ENCODE results near the gene CLCN3. TPM values are rescaled to one million over a fixed set of nuclear protein-coding genes. Genes with fewer than 3 reads are reported as not detected.

Gene CLCN3
- total and polyA plus RNA-seq, 7 donors = 7.9 to 32.3 (median 24.3) TPM

DNA sequence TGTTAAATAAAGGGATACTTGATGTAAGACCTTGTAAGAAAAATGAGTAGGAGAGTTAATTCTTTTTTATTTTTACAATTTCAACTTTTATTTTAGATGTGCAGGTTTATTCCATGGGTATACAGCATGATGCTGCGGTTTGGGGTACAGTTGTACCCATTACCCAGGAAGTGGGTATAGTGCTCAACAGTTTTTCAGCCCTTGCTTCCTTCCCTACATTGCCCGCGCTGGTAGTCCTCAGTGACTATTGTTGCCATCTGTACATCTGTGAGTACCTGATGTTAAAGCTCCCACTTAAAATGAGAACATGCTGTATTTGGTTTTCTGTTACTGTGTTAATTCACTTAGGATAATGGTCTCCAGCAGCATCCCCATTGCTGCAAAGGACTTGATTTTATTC, 9.7 kb downstream of the CLCN3 start:
- Histone ChIP-seq H3K27me3 (ENCODE audit: insufficient read depth in 3 of 3, low read length in 2 of 3) (no peaks in the 10 kb centered on the region), H3K27ac (no peak overlapping the region), H3K4me1 (peaks cover 27% of the 10 kb centered on the region), H3K4me3 (no peak overlapping the region), H3K9me3 (no peaks in the 10 kb centered on the region), H3K36me3 (ENCODE audit: insufficient read depth in 1 of 2, low read depth in 1 of 2) (no peaks in the 10 kb centered on the region)
- intact Hi-C loops (cut with DNase I) = no loop called here
- TF ChIP-seq, protein P1, sequence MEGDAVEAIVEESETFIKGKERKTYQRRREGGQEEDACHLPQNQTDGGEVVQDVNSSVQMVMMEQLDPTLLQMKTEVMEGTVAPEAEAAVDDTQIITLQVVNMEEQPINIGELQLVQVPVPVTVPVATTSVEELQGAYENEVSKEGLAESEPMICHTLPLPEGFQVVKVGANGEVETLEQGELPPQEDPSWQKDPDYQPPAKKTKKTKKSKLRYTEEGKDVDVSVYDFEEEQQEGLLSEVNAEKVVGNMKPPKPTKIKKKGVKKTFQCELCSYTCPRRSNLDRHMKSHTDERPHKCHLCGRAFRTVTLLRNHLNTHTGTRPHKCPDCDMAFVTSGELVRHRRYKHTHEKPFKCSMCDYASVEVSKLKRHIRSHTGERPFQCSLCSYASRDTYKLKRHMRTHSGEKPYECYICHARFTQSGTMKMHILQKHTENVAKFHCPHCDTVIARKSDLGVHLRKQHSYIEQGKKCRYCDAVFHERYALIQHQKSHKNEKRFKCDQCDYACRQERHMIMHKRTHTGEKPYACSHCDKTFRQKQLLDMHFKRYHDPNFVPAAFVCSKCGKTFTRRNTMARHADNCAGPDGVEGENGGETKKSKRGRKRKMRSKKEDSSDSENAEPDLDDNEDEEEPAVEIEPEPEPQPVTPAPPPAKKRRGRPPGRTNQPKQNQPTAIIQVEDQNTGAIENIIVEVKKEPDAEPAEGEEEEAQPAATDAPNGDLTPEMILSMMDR (IDR thresholded peaks at IDR 0.05) = no peak
- ATAC-seq = no peak
- WGBS, 3 donors = 98 to 100% (median 100%) methylated on average over 3 of the region's 3 CpGs
- no peak for DNase-seq

GRCh38 chr4:169632896-169633295, 12.5 kb downstream of the CLCN3 start:
- Histone ChIP-seq H3K4me3 (no peak overlapping the region), H3K36me3 (ENCODE audit: insufficient read depth in 1 of 2, low read depth in 1 of 2) (peaks cover 0 to 21% of the 10 kb centered on the region in 2 donors), H3K27me3 (ENCODE audit: insufficient read depth in 3 of 3, low read length in 2 of 3) (no peaks in the 10 kb centered on the region), H3K9me3 (no peaks in the 10 kb centered on the region), H3K27ac (no peak overlapping the region), H3K4me1 (peaks cover 12% of the 10 kb centered on the region)
- 94 to 96% (median 94%) methylated on average over 11 of the region's 11 CpGs for WGBS, 3 donors
- intact Hi-C loops (cut with DNase I) = no loop called here
- TF ChIP-seq, protein P1 (IDR thresholded peaks at IDR 0.05) = no peak
- ATAC-seq = no peak
- no peak for DNase-seq

DNA sequence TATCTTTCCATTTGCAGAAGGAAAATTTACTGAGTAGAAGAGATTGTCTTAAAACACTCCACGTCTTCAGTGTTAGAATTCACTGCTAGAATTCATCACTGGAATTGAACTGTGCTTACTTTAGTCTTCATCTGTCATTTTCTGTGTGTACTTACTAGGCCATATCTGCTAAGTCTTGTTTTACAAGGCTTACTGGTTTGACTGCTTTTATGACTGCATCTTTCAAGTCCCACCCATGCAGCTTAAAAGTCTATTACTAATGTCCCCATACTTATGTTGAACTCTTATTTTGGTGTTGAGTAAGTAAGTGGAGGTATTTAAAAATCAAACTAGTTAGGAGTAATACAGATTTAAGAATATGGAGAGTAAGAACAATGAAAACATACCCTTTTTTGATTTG, 14.6 kb downstream of the CLCN3 start:
- peaks cover 2 to 35% of the 10 kb centered on the region in 2 donors for H3K36me3 ChIP-seq (ENCODE audit: insufficient read depth in 1 of 2, low read depth in 1 of 2)
- no peak for ATAC-seq
- H3K9me3 ChIP-seq = no peaks in the 10 kb centered on the region
- no peaks in the 10 kb centered on the region for H3K4me1 ChIP-seq
- no peak overlapping the region for H3K4me3 ChIP-seq
- no peaks in the 10 kb centered on the region for H3K27me3 ChIP-seq (ENCODE audit: insufficient read depth in 3 of 3, low read length in 2 of 3)
- intact Hi-C loops (cut with DNase I) = no loop called here
- no peak for DNase-seq
- TF ChIP-seq, protein P1 (IDR thresholded peaks at IDR 0.05) = no peak
- WGBS, 3 donors = 90 to 95% (median 91%) methylated on average over 1 of the region's 1 CpG
- no peak overlapping the region for H3K27ac ChIP-seq

DNA sequence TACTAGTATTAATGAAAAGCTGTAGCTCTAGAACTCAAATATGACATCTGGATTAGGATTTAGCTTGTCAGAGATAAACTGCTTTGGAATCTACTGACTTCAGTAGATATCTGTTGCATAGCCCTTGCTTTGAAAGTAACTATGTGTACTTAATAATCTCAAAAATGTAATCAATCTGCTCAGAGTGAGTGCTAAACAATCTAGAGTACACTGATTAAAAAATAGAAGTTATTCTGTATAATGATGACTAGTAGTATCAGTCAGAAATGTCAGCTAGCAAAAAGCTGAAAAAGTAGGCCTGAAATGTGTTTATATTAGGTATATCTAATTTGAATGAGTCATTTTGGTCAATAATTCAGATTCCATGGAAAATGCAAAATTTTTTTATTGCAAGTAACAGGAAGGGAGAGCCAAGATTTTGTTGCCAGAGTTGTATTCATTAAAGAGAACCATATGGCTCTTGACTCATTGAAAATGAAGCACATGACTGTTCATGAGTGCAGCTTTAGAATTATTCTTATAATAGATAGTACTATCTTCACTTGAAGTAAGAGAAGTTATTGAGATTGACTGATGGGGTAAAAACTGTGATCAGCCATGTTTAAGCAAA, 20.0 kb downstream of the CLCN3 start:
- Histone ChIP-seq H3K4me1 (no peaks in the 10 kb centered on the region), H3K27ac (no peak overlapping the region), H3K9me3 (no peaks in the 10 kb centered on the region), H3K4me3 (no peak overlapping the region), H3K36me3 (ENCODE audit: insufficient read depth in 1 of 2, low read depth in 1 of 2) (peaks cover 2 to 69% of the 10 kb centered on the region in 2 donors), H3K27me3 (ENCODE audit: insufficient read depth in 3 of 3, low read length in 2 of 3) (no peaks in the 10 kb centered on the region)
- DNase-seq (no peak), ATAC-seq (no peak)
- intact Hi-C loops (cut with DNase I) = no loop called here
- TF ChIP-seq, protein P1 (IDR thresholded peaks at IDR 0.05) = no peak

DNA sequence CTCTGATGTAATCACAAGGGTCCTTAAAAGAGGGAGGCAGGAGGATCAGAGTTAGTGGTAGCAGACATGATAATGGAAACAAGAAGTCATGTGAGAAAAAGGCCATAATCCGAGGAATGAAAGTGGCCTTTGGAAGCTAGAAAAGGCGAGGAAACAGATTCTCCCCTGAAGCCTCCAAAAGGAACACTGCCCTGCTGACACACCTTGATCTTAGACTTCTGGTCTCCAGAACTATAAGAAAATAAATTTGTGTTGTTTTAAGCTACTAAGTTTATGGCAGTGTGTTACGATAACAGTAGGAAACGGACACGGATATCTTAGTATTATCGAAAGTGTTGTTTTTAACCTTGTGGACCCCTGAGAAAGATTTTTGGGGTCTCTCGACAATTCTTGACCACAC, 24.4 kb downstream of the CLCN3 start:
- Histone ChIP-seq H3K27me3 (ENCODE audit: insufficient read depth in 3 of 3, low read length in 2 of 3) (no peaks in the 10 kb centered on the region), H3K27ac (no peak overlapping the region), H3K9me3 (no peaks in the 10 kb centered on the region), H3K4me1 (no peaks in the 10 kb centered on the region), H3K36me3 (ENCODE audit: insufficient read depth in 1 of 2, low read depth in 1 of 2) (peaks cover 0 to 36% of the 10 kb centered on the region in 2 donors), H3K4me3 (no peak overlapping the region)
- ATAC-seq (no peak), DNase-seq (no peak)
- TF ChIP-seq, protein P1 (IDR thresholded peaks at IDR 0.05) = no peak
- intact Hi-C loops (cut with DNase I) = no loop called here
- 95 to 97% (median 96%) methylated on average over 7 of the region's 7 CpGs for WGBS, 3 donors

Data from psoas muscle (tissue), 8 donors.